H1 (cell line): ENCODE results near the gene SLCO4A1. TPM values are rescaled to one million over a fixed set of nuclear protein-coding genes. Genes with fewer than 3 reads are reported as not detected.

Source experiments
- CTCF ChIA-PET: fragments of 300-600 bp; sonication (Branson Sonifier 250); formaldehyde crosslinking; loops from one replicate; lab custom pipeline; 2021; ENCODE audit not compliant: partially characterized antibody; lab: Charles Lee
- POLR2A ChIA-PET: fragments of 300-600 bp; sonication (Branson Sonifier 250); formaldehyde crosslinking; loops from one replicate; lab custom pipeline; 2021; ENCODE audit warnings: inconsistent platforms; ENCODE audit not compliant: partially characterized antibody; lab: Charles Lee
- DNase-seq, 2 experiments: peaks; one replicate each; pipeline versions ENCODE4 v3.0.0 to v3.0.0-alpha.2; 2010 to 2022; ENCODE audit warnings: low spot score in 2 of 2, low read depth in 1 of 2, mixed read lengths in 1 of 2
- FAIRE-seq: peaks from 2 replicates; lab custom pipeline; 2011; peaks lifted over from hg19 to GRCh38; lab: Jason Lieb, UNC
- H2AFZ ChIP-seq: 2 replicates; pipeline ENCODE4 v1.8.1; 2012; ENCODE audit warnings: low read length, inconsistent platforms
- H2AK5ac ChIP-seq: 2 replicates; pipeline ENCODE4 v1.6.1; 2013; ENCODE audit warnings: low read depth, low read length
- H2BK120ac ChIP-seq: replicated peaks from 2 replicates; pipeline ENCODE3; 2013; ENCODE audit warnings: low read depth, low read length, inconsistent platforms
- H2BK12ac ChIP-seq: 2 replicates; pipeline ENCODE4 v1.6.1; 2013; ENCODE audit warnings: low read depth, low read length
- H2BK15ac ChIP-seq: 2 replicates; pipeline ENCODE4 v1.6.1; 2013; ENCODE audit warnings: low read length
- H2BK20ac ChIP-seq: 2 replicates; pipeline ENCODE4 v1.6.1; 2013; ENCODE audit warnings: low read length
- H2BK5ac ChIP-seq: 2 replicates; pipeline ENCODE4 v1.6.1; 2013; ENCODE audit warnings: low read depth, low read length
- H3K14ac ChIP-seq: 2 replicates; pipeline ENCODE4 v1.6.1; 2013; ENCODE audit warnings: inconsistent platforms; ENCODE audit not compliant: insufficient read length
- H3K18ac ChIP-seq: 2 replicates; pipeline ENCODE4 v1.6.1; 2013; ENCODE audit warnings: low read length; ENCODE audit errors: extremely low read depth
- H3K23ac ChIP-seq: 2 replicates; pipeline ENCODE4 v1.6.1; 2013; ENCODE audit warnings: inconsistent platforms; ENCODE audit not compliant: insufficient read length
- H3K23me2 ChIP-seq: 2 replicates; pipeline ENCODE4 v1.6.1; 2013; ENCODE audit warnings: low read depth, low read length
- H3K27ac ChIP-seq: 2 replicates; pipeline ENCODE4 v1.6.1; 2011; ENCODE audit warnings: low read depth, low read length, inconsistent platforms
- H3K27me3 ChIP-seq, 4 experiments: replicated peaks in 1 of 4; 1 replicate in 1 of 4; 2 replicates in 3 of 4; pipeline versions ENCODE4 v1.6.1 to v1.8.1; 2011 to 2013; ENCODE audit warnings: low read length in 3 of 4, mild to moderate bottlenecking in 3 of 4, inconsistent platforms in 2 of 4, mixed read lengths in 2 of 4, moderate library complexity in 1 of 4; ENCODE audit not compliant: control insufficient read depth in 3 of 4, insufficient read depth in 3 of 4; ENCODE audit errors: extremely low read depth in 1 of 4
- H3K36me3 ChIP-seq, 4 experiments: 2 replicates each; pipeline versions ENCODE4 v1.6.1 to v1.8.1; 2011 to 2013; ENCODE audit warnings: mild to moderate bottlenecking in 4 of 4, low read length in 3 of 4, moderate library complexity in 2 of 4, control low read depth in 1 of 4, inconsistent platforms in 1 of 4; ENCODE audit not compliant: insufficient read depth in 4 of 4, control insufficient read depth in 2 of 4
- H3K4ac ChIP-seq: replicated peaks from 2 replicates; pipeline ENCODE3; 2013; ENCODE audit warnings: low read length, low read depth, mixed read lengths, inconsistent platforms; ENCODE audit not compliant: insufficient read length
- H3K4me1 ChIP-seq, 4 experiments: replicated peaks in 1 of 4; 1 replicate in 1 of 4; 2 replicates in 3 of 4; pipeline versions ENCODE4 v1.6.1 to v1.8.1; 2011 to 2013; ENCODE audit warnings: low read length in 3 of 4, inconsistent platforms in 2 of 4, mixed read lengths in 1 of 4; ENCODE audit not compliant: insufficient read depth in 4 of 4, control insufficient read depth in 3 of 4
- H3K4me2 ChIP-seq, 2 experiments: 2 replicates each; pipeline versions ENCODE4 v1.6.1 to v1.8.1; 2011 to 2013; ENCODE audit warnings: low read depth in 2 of 2, low read length in 2 of 2, control low read depth in 1 of 2, inconsistent platforms in 1 of 2, mild to moderate bottlenecking in 1 of 2; ENCODE audit not compliant: insufficient read depth in 1 of 2
- H3K4me3 ChIP-seq, 4 experiments: fragments of 200-600, 300-600 bp in 1 of 4; sonication (generic), shearing (Covaris generic), sonication (Bioruptor Twin) in 1 of 4; 2 replicates each; pipeline versions ENCODE4 v1.5.1 to v1.8.1; 2011 to 2016; ENCODE audit warnings: low read length in 4 of 4, low read depth in 3 of 4, control low read depth in 2 of 4, inconsistent platforms in 2 of 4, mild to moderate bottlenecking in 2 of 4, mixed read lengths in 1 of 4, moderate library complexity in 1 of 4; ENCODE audit not compliant: insufficient read depth in 2 of 4; ENCODE audit errors: extremely low read depth in 1 of 4
- H3K56ac ChIP-seq: replicated peaks from 2 replicates; pipeline ENCODE3; 2013; ENCODE audit warnings: low read depth, mild to moderate bottlenecking, mixed read lengths, low read length, inconsistent platforms; ENCODE audit not compliant: insufficient read length
- H3K79me1 ChIP-seq: 2 replicates; pipeline ENCODE4 v1.6.1; 2013; ENCODE audit warnings: low read depth, low read length, control low read depth
- H3K79me2 ChIP-seq, 2 experiments: 2 replicates each; pipeline versions ENCODE4 v1.6.1 to v1.8.1; 2012 to 2013; ENCODE audit warnings: low read length in 2 of 2, mild to moderate bottlenecking in 2 of 2, inconsistent platforms in 1 of 2; ENCODE audit not compliant: insufficient read depth in 2 of 2, control insufficient read depth in 1 of 2
- H3K9ac ChIP-seq, 4 experiments: replicated peaks in 1 of 4; 1 replicate in 1 of 4; 2 replicates in 3 of 4; pipeline versions ENCODE4 v1.6.1 to v1.8.1; 2011 to 2013; ENCODE audit warnings: low read depth in 3 of 4, low read length in 3 of 4, control low read depth in 2 of 4, mild to moderate bottlenecking in 2 of 4, moderate library complexity in 2 of 4, inconsistent platforms in 1 of 4; ENCODE audit errors: extremely low read depth in 1 of 4
- H3K9me3 ChIP-seq, 2 experiments: 2 replicates each; pipeline versions ENCODE4 v1.6.1 to v1.8.1; 2012 to 2013; ENCODE audit warnings: mild to moderate bottlenecking in 2 of 2, moderate library complexity in 2 of 2, control low read depth in 1 of 2, inconsistent platforms in 1 of 2, low read depth in 1 of 2, low read length in 1 of 2, mixed read lengths in 1 of 2; ENCODE audit not compliant: insufficient read depth in 2 of 2
- H4K20me1 ChIP-seq, 2 experiments: replicated peaks in 1 of 2; 2 replicates each; pipeline versions ENCODE3 to v1.8.1; 2011 to 2013; ENCODE audit warnings: inconsistent platforms in 2 of 2, low read length in 2 of 2, mild to moderate bottlenecking in 1 of 2; ENCODE audit not compliant: insufficient read depth in 2 of 2, control insufficient read depth in 1 of 2
- H4K5ac ChIP-seq: 2 replicates; pipeline ENCODE4 v1.6.1; 2013; ENCODE audit warnings: low read length, low read depth, mixed read lengths, inconsistent platforms; ENCODE audit not compliant: insufficient read length
- H4K8ac ChIP-seq: 2 replicates; pipeline ENCODE4 v1.8.0; 2013; ENCODE audit warnings: mild to moderate bottlenecking, moderate library complexity, low read length, inconsistent platforms; ENCODE audit not compliant: insufficient read depth; ENCODE audit errors: extremely low read depth
- H4K91ac ChIP-seq: replicated peaks from 2 replicates; pipeline ENCODE3; 2013; ENCODE audit warnings: low read length, mixed read lengths, inconsistent platforms; ENCODE audit not compliant: insufficient read length
- BCL11A ChIP-seq, 2 experiments: IDR thresholded peaks; one replicate each; pipeline ENCODE4 v1.6.1; 2011; ENCODE audit warnings: low read depth in 2 of 2, low read length in 2 of 2, mild to moderate bottlenecking in 2 of 2
- CTCF ChIP-seq, 3 experiments: IDR thresholded peaks; 1 replicate in 2 of 3; 2 replicates in 1 of 3; pipeline versions ENCODE4 v1.5.1 to v1.6.1; 2011; ENCODE audit warnings: low read length in 3 of 3, mild to moderate bottlenecking in 3 of 3, inconsistent platforms in 2 of 3, low read depth in 1 of 3, moderate library complexity in 1 of 3; ENCODE audit not compliant: insufficient read depth in 1 of 3; ENCODE audit errors: control extremely low read depth in 1 of 3
- EP300 ChIP-seq, 2 experiments: IDR thresholded peaks; 1 replicate in 1 of 2; 2 replicates in 1 of 2; pipeline ENCODE4 v1.6.1; 2011 to 2012; ENCODE audit warnings: low read depth in 2 of 2, low read length in 2 of 2, mild to moderate bottlenecking in 2 of 2, borderline replicate concordance in 1 of 2, inconsistent platforms in 1 of 2, moderate library complexity in 1 of 2
- EZH2 ChIP-seq: fragments of 200-600 bp; sonication (generic); IDR thresholded peaks from 2 replicates; pipeline ENCODE4 v1.7.1; 2012; ENCODE audit warnings: low read depth, mild to moderate bottlenecking, moderate library complexity, low read length, inconsistent platforms; ENCODE audit not compliant: severe bottlenecking
- PHF8 ChIP-seq: fragments of 200-600 bp; sonication (generic); conservative IDR thresholded peaks from 2 replicates; pipeline ENCODE4 v1.7.1; 2012; ENCODE audit warnings: low read depth, mild to moderate bottlenecking, inconsistent platforms, low read length, moderate library complexity
- RNF2 ChIP-seq: fragments of 200-900, 300-1000 bp; sonication (generic); IDR thresholded peaks from 2 replicates; pipeline ENCODE4 v1.7.1; 2016; ENCODE audit warnings: borderline replicate concordance, low read depth, mild to moderate bottlenecking, antibody characterized with exemption, low read length; ENCODE audit not compliant: poor library complexity, severe bottlenecking; ENCODE audit errors: missing control alignments
- SIRT6 ChIP-seq: IDR thresholded peaks from one replicate; pipeline ENCODE4 v1.7.1; 2012; ENCODE audit warnings: low read length, inconsistent platforms
- SRF ChIP-seq: IDR thresholded peaks from 2 replicates; pipeline ENCODE4 v1.6.1; 2011; ENCODE audit warnings: mild to moderate bottlenecking, low read depth, low read length, moderate library complexity
- ZNF274 ChIP-seq: IDR thresholded peaks from 2 replicates; pipeline ENCODE4 v1.7.0; 2012; ENCODE audit warnings: low read length, borderline replicate concordance; ENCODE audit errors: extremely low read depth
- WGBS, 2 experiments: shearing (Covaris generic) in 1 of 2; methylation state at CpG; one replicate each; pipeline versions ENCODE4 v1.1.6 to v1.1.7; 2013 to 2015; ENCODE audit warnings: low lambda C conversion rate in 2 of 2, mixed read lengths in 2 of 2, inconsistent platforms in 1 of 2, low coverage in 1 of 2, missing lambda C conversion rate in 1 of 2; ENCODE audit not compliant: insufficient replicate concordance in 2 of 2, insufficient coverage in 1 of 2, insufficient read length in 1 of 2; ENCODE audit errors: extremely low coverage in 1 of 2, missing lambda C conversion rate in 1 of 2; 5-methylcytosine and 5-hydroxymethylcytosine counted together
- polyA plus RNA-seq, 7 experiments: library from polyadenylated mRNA; depleted of rRNA in 3 of 7; stranded (reverse) in 5 of 7; unstranded in 2 of 7; fragments of >200 nt in 5 of 7; fragments of 200-250 nt in 2 of 7; gene quantifications; 1 replicate in 5 of 7; 2 replicates in 1 of 7; 4 replicates in 1 of 7; pipeline versions ENCODE4 v1.2.1 to v1.2.3, GENCODE V29; 2011 to 2013; ENCODE audit warnings: missing spikeins in 2 of 7, mixed read lengths in 2 of 7
- total RNA-seq: library from RNA; stranded (reverse); fragmentation: NEBNext Ultra II Directional; extraction: Animal tissue kit (Norgen Biotek cat#: 25700); gene quantifications from 2 replicates; pipeline ENCODE4 v1.2.1, GENCODE V29; 2021

SLCO4A1 gene
- total and polyA plus RNA-seq, 2 of the 8 experiments (the other 6 are each of a cell fraction or from before 2014, with no cell fraction given) = 10.5 to 18.5 TPM

GRCh38 chr20:62639765-62640164, 2.5 kb upstream of the SLCO4A1 start:
- Histone ChIP-seq H2BK5ac (no peak overlapping the region), H3K27ac (no peak overlapping the region), H3K36me3 (no peaks in the 10 kb centered on the region), H3K79me2 (peaks cover 5 to 15% of the 10 kb centered on the region in 2 experiments; a peak in 2 of 4 replicates), H3K14ac (no peak overlapping the region), H4K8ac (no peak overlapping the region), H3K23me2 (peaks cover 15% of the 10 kb centered on the region; the same call in 1 of the 2 replicates), H2AFZ (no peak overlapping the region), H3K9ac (no peak overlapping the region), H4K5ac (no peak overlapping the region), H3K23ac (no peak overlapping the region), H3K56ac (no peak overlapping the region), H4K91ac (no peak overlapping the region), H3K4ac (no peak overlapping the region), H3K4me1 (peaks cover 0 to 14% (median 2%) of the 10 kb centered on the region in 4 experiments; a peak in 4 of 7 replicates), H2BK20ac (no peak overlapping the region), H3K4me2 (no peak overlapping the region), H4K20me1 (peaks cover 7 to 14% of the 10 kb centered on the region in 2 experiments), H2AK5ac (no peak overlapping the region), H2BK15ac (no peak overlapping the region), H3K18ac (no peak overlapping the region), H3K79me1 (peaks cover 5% of the 10 kb centered on the region), H3K4me3 (no peak overlapping the region), H3K27me3 (peaks cover 3 to 41% (median 33%) of the 10 kb centered on the region in 4 experiments; a peak in 6 of 7 replicates), H3K9me3 (no peaks in the 10 kb centered on the region), H2BK12ac (no peak overlapping the region), H2BK120ac (no peak overlapping the region)
- ChIA-PET CTCF (interaction anchor here (0.7 to 1.0 kb wide), 2 partner anchors 14 to 24 kb away, joined by 3 read pairs; no protein-coding TSS in a partner anchor), POLR2A (no interaction called here)
- no peak for DNase-seq
- FAIRE-seq = no peak
- 93% methylated on average over 9 of the region's 9 CpGs; no CpG with 5 or more reads in 1 of the 2 experiments for WGBS, 2 experiments
- TF ChIP-seq CTCF (IDR thresholded peaks at IDR 0.05; ENCODE audit: control extremely low read depth in 1 of 3, insufficient read depth in 1 of 3, low read depth in 1 of 3, low read length in 3 of 3) (no peak), SRF (no peak), PHF8 (no peak), ZNF274 (no peak), RNF2 (no peak), BCL11A (IDR thresholded peaks at IDR 0.05; ENCODE audit: low read depth in 2 of 2, low read length in 2 of 2) (no peak), EP300 (IDR thresholded peaks at IDR 0.05; ENCODE audit: borderline replicate concordance in 1 of 2, low read depth in 2 of 2, low read length in 2 of 2) (no peak), EZH2 (no peak), SIRT6 (no peak)
